Activated naive CD4-positive, alpha-beta T cell treated with anti-CD3 and anti-CD28 coated beads, Interleukin-2, amount 50 U/mL, for 72 hours (primary cell): Measurements from ENCODE around the gene TYMP. TPM values are rescaled to one million over a fixed set of nuclear protein-coding genes. Genes with fewer than 3 reads are reported as not detected.
"Not testable (repeated sequence)": the region's sequence is repeated elsewhere in the genome, so short reads cannot be mapped to it uniquely, and the experiment has no call there.

ENCODE experiments used
- ATAC-seq, 2 donors: fragments of 150-1000 bp; cut with Tn5 transposase; 2 replicates each; pipeline ENCODE4 v1.10.0; 2021; ENCODE audit warnings: mild to moderate bottlenecking in 2 of 2, moderate library complexity in 2 of 2
- DNase-seq, 2 donors: peaks; one replicate each; pipeline ENCODE4 v3.0.0; 2021 to 2022; ENCODE audit warnings: low spot score in 2 of 2
- H3K27ac Mint-ChIP-seq, 2 donors: one replicate each; pipeline ENCODE4 v1.8.0; 2022; ENCODE audit warnings: mild to moderate bottlenecking in 2 of 2, mixed read lengths in 2 of 2
- H3K36me3 Mint-ChIP-seq, 2 donors: one replicate each; pipeline ENCODE4 v1.8.0; 2022; ENCODE audit warnings: mixed read lengths in 2 of 2
- H3K9me3 Mint-ChIP-seq, 2 donors: one replicate each; pipeline ENCODE4 v1.8.0; 2022; ENCODE audit warnings: mixed read lengths in 2 of 2
- total RNA-seq, 2 donors: library from RNA; stranded (reverse); gene quantifications; one replicate each; pipeline ENCODE4 v1.2.3, GENCODE V29; 2022

Gene TYMP
- total RNA-seq, 2 donors from 2014 or later: 20.8 to 74.5 TPM

- Mint-ChIP-seq H3K36me3 (peaks cover 4 to 16% of the 10 kb centered on the region in 2 donors), H3K27ac (peak overlapping the region; percentile 46 to 68), H3K9me3 (peaks cover 0 to 3% of the 10 kb centered on the region in 2 donors)
- ATAC-seq (peak in 1 of 2 donors; percentile 10), DNase-seq (no peak)
Observed at GRCh38 chr22:50547263-50547985, 17.6 kb upstream of the TYMP start.

- H3K27ac Mint-ChIP-seq: peak overlapping the region in 1 of 2 donors; percentile 22
- peaks cover 4 to 21% of the 10 kb centered on the region in 2 donors for H3K36me3 Mint-ChIP-seq
- no peak for ATAC-seq
- no peak for DNase-seq
- H3K9me3 Mint-ChIP-seq: peaks cover 0 to 4% of the 10 kb centered on the region in 2 donors
Observed at GRCh38 chr22:50546326-50547262, 16.8 kb upstream of the TYMP start.

GRCh38 chr22:50545522-50546325 is 15.9 kb upstream of the TYMP start, which contains the start of gene KLHDC7B:
KLHDC7B (plus strand) TSS chr22:50545899; CDS start chr22:50546244, 345 bp downstream.
- Mint-ChIP-seq H3K9me3 (peaks cover 0 to 4% of the 10 kb centered on the region in 2 donors), H3K36me3 (peaks cover 4 to 19% of the 10 kb centered on the region in 2 donors), H3K27ac (peak within 1 kb of the TSS; percentile 81 to 89)
- ATAC-seq (no peak), DNase-seq (no peak)

GRCh38 chr22:50544746-50545253 is 15.0 kb upstream of the TYMP start:
- ATAC-seq (peak in 1 of 2 donors; percentile 8), DNase-seq (no peak)
- peak overlapping the region; percentile 81 to 89 for H3K27ac Mint-ChIP-seq
- H3K36me3 Mint-ChIP-seq: peaks cover 0 to 10% of the 10 kb centered on the region in 2 donors
- H3K9me3 Mint-ChIP-seq: peaks cover 0 to 4% of the 10 kb centered on the region in 2 donors

GRCh38 chr22:50544078-50544745 is 14.4 kb upstream of the TYMP start:
- H3K27ac Mint-ChIP-seq: peak overlapping the region; percentile 81 to 89
- ATAC-seq: peak; percentile 38 to 43

GRCh38 chr22:50542416-50542927 is 12.7 kb upstream of the TYMP start:
- ATAC-seq (peak; percentile 39 to 44), DNase-seq (peak in 1 of 2 donors; percentile 55)
- Mint-ChIP-seq H3K36me3 (peaks cover 0 to 17% of the 10 kb centered on the region in 2 donors), H3K27ac (peak overlapping the region; percentile 97 to 100), H3K9me3 (peaks cover 0 to 4% of the 10 kb centered on the region in 2 donors)

More at GRCh38 chr22:50544078-50544745, 14.4 kb upstream of the TYMP start:
- Mint-ChIP-seq H3K9me3 (peaks cover 0 to 4% of the 10 kb centered on the region in 2 donors), H3K36me3 (peaks cover 0 to 9% of the 10 kb centered on the region in 2 donors)
- peak; percentile 84 to 90 for DNase-seq

- not testable (repeated sequence) for H3K9me3 Mint-ChIP-seq
- Mint-ChIP-seq H3K36me3 (peaks cover 0 to 17% of the 10 kb centered on the region in 2 donors), H3K27ac (peak overlapping the region; percentile 97 to 100)
- ATAC-seq: peak; percentile 39 to 49
- peak in 1 of 2 donors; percentile 49 for DNase-seq
Observed at GRCh38 chr22:50541667-50542026, 11.8 kb upstream of the TYMP start.

GRCh38 chr22:50540381-50540780 is 10.6 kb upstream of the TYMP start:
- Mint-ChIP-seq H3K9me3 (peaks cover 0 to 4% of the 10 kb centered on the region in 2 donors), H3K36me3 (peaks cover 0 to 17% of the 10 kb centered on the region in 2 donors), H3K27ac (peak overlapping the region; percentile 97 to 100)
- no peak for ATAC-seq
- DNase-seq: no peak

GRCh38 chr22:50537765-50538164 is 8.0 kb upstream of the TYMP start:
- H3K27ac Mint-ChIP-seq: peak overlapping the region; percentile 97 to 100
- DNase-seq (no peak), ATAC-seq (no peak)
- peaks cover 4 to 25% of the 10 kb centered on the region in 2 donors for H3K36me3 Mint-ChIP-seq
- peaks cover 0 to 4% of the 10 kb centered on the region in 2 donors for H3K9me3 Mint-ChIP-seq

- H3K9me3 Mint-ChIP-seq: no peaks in the 10 kb centered on the region
- peaks cover 5 to 20% of the 10 kb centered on the region in 2 donors for H3K36me3 Mint-ChIP-seq
- H3K27ac Mint-ChIP-seq: peak overlapping the region in 1 of 2 donors; percentile 72
- ATAC-seq (no peak), DNase-seq (no peak)
Observed at GRCh38 chr22:50536226-50536625, 6.4 kb upstream of the TYMP start.

- no peak overlapping the region for H3K27ac Mint-ChIP-seq
Observed at GRCh38 chr22:50535113-50535512, 5.3 kb upstream of the TYMP start.

GRCh38 chr22:50533856-50534711 is 4.3 kb upstream of the TYMP start:
- H3K9me3 Mint-ChIP-seq, ATAC-seq, DNase-seq: not testable (repeated sequence)
- Mint-ChIP-seq H3K36me3 (peaks cover 9 to 20% of the 10 kb centered on the region in 2 donors), H3K27ac (peak overlapping the region; percentile 89 to 99)

More at GRCh38 chr22:50535113-50535512, 5.3 kb upstream of the TYMP start:
- no peaks in the 10 kb centered on the region for H3K9me3 Mint-ChIP-seq
- DNase-seq (no peak), ATAC-seq (no peak)
- peaks cover 9 to 20% of the 10 kb centered on the region in 2 donors for H3K36me3 Mint-ChIP-seq

- DNase-seq (no peak), ATAC-seq (no peak)
- peaks cover 9 to 22% of the 10 kb centered on the region in 2 donors for H3K36me3 Mint-ChIP-seq
- H3K27ac Mint-ChIP-seq: peak overlapping the region; percentile 94 to 99
- H3K9me3 Mint-ChIP-seq: no peaks in the 10 kb centered on the region
Observed at GRCh38 chr22:50532824-50533796, 3.3 kb upstream of the TYMP start.
